ENCODE measurements around the gene XPOT.

Gene XPOT

DNA sequence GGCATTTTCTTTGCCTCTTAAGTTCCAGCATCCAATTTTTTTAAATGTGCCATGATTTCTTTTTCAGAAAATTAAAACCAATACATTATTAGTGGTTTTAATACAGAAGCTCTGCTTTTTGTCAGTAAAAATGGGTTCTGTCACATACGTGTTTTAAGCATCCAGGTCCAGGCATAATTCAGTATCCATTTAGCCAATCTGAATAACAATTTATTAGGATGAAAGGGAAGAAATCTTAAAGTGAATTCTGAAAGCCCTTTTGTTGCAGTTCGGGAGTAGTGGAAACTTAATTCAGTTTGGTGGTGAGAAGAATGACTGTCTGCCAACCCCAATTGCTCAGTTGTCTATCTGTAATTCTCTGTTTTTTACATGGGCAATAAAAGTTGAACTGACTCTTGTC lies 7.2 kb downstream of the XPOT start:
- no peak overlapping the region for H3K4me3 ChIP-seq (ENCODE audit: low read length, poor library complexity, severe bottlenecking)
- no peaks in the 10 kb centered on the region for H3K9me2 ChIP-seq (replicated peaks; ENCODE audit: low read depth, low read length)
- TF ChIP-seq EZH2phosphoT487 (IDR thresholded peaks at IDR 0.05; ENCODE audit: borderline replicate concordance), result no peak
- peaks cover 51% of the 10 kb centered on the region for H3K36me3 ChIP-seq (ENCODE audit: insufficient read depth, low read length)
- H3K4me2 ChIP-seq (ENCODE audit: low read depth, low read length, poor library complexity, severe bottlenecking), result peak overlapping the region; percentile 20
- no peaks in the 10 kb centered on the region for H3K9me3 ChIP-seq (ENCODE audit: insufficient read depth, low read depth, low read length)
- peaks cover 45% of the 10 kb centered on the region for H4K20me1 ChIP-seq (ENCODE audit: insufficient read depth, low read length, poor library complexity, severe bottlenecking)
- H3K4me1 ChIP-seq (ENCODE audit: insufficient read depth, low read length, poor library complexity, severe bottlenecking), result peaks cover 20% of the 10 kb centered on the region
- H2AFZ ChIP-seq (ENCODE audit: low read length), result no peak overlapping the region
- peaks cover 56% of the 10 kb centered on the region for H3K79me2 ChIP-seq (ENCODE audit: insufficient read depth, low read length)
- H3F3A ChIP-seq (ENCODE audit: low read depth), result no peaks in the 10 kb centered on the region
- no peak overlapping the region for H3K9ac ChIP-seq (ENCODE audit: low read depth, low read length, poor library complexity, severe bottlenecking)
- no peaks in the 10 kb centered on the region for H3K27me3 ChIP-seq (ENCODE audit: insufficient read depth, low read length, poor library complexity, severe bottlenecking)

DNA sequence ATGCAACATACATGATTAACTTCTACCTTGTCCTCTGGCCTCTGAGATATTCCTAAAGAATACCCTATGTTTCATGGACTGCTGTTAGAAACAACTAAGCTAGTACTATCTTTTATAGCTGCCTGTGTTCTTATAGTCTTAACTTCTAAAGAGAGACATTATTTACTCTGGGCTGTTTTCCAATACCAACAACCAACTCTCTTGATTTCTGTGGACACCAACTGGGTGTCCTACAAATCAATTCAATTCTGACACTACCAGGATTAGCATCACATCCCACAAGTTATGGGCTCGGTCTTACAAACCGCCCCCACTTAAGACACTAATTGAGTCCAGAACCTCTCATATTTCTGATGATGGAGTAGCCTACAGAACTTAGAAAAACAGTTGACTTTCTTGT lies 8.3 kb downstream of the XPOT start:
- Histone ChIP-seq H3K4me2 (ENCODE audit: low read depth, low read length, poor library complexity, severe bottlenecking) (no peak overlapping the region), H4K20me1 (ENCODE audit: insufficient read depth, low read length, poor library complexity, severe bottlenecking) (peaks cover 36% of the 10 kb centered on the region), H3K9me2 (replicated peaks; ENCODE audit: low read depth, low read length) (no peaks in the 10 kb centered on the region), H3F3A (ENCODE audit: low read depth) (no peaks in the 10 kb centered on the region), H3K9ac (ENCODE audit: low read depth, low read length, poor library complexity, severe bottlenecking) (no peak overlapping the region), H3K4me1 (ENCODE audit: insufficient read depth, low read length, poor library complexity, severe bottlenecking) (peaks cover 10% of the 10 kb centered on the region), H3K27me3 (ENCODE audit: insufficient read depth, low read length, poor library complexity, severe bottlenecking) (no peaks in the 10 kb centered on the region), H2AFZ (ENCODE audit: low read length) (no peak overlapping the region), H3K79me2 (ENCODE audit: insufficient read depth, low read length) (peaks cover 46% of the 10 kb centered on the region), H3K36me3 (ENCODE audit: insufficient read depth, low read length) (peaks cover 61% of the 10 kb centered on the region), H3K9me3 (ENCODE audit: insufficient read depth, low read depth, low read length) (no peaks in the 10 kb centered on the region), H3K4me3 (ENCODE audit: low read length, poor library complexity, severe bottlenecking) (no peak overlapping the region)
- TF ChIP-seq CTCF (conservative IDR thresholded peaks at IDR 0.05; ENCODE audit: low read length) (no peak), EZH2phosphoT487 (IDR thresholded peaks at IDR 0.05; ENCODE audit: borderline replicate concordance) (no peak)

DNA sequence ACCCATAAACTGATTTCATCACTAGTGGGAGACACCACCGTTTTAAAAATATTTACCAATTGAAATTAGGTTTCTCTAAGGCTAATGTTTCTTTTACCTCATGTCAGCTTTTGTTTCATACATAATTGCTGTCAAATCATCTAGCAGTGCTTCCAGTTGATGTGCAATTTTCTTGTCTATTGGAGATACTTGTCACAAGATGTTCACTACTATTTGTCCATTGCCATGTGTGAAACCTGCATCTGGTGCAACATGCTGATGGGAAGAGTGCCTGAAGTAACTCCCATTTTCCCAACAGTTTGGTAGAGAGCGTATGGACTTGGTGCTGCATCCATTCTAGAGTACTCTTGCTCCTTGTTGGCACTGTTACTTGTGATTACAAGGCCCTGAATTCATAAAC lies 9.7 kb downstream of the XPOT start:
- Histone ChIP-seq H3K4me3 (ENCODE audit: low read length, poor library complexity, severe bottlenecking) (no peak overlapping the region), H3K79me2 (ENCODE audit: insufficient read depth, low read length) (peaks cover 32% of the 10 kb centered on the region), H3K9me3 (ENCODE audit: insufficient read depth, low read depth, low read length) (no peaks in the 10 kb centered on the region), H3F3A (ENCODE audit: low read depth) (no peaks in the 10 kb centered on the region), H2AFZ (ENCODE audit: low read length) (no peak overlapping the region), H3K9ac (ENCODE audit: low read depth, low read length, poor library complexity, severe bottlenecking) (no peak overlapping the region), H3K27me3 (ENCODE audit: insufficient read depth, low read length, poor library complexity, severe bottlenecking) (no peaks in the 10 kb centered on the region), H3K9me2 (replicated peaks; ENCODE audit: low read depth, low read length) (no peaks in the 10 kb centered on the region), H3K36me3 (ENCODE audit: insufficient read depth, low read length) (peaks cover 76% of the 10 kb centered on the region), H4K20me1 (ENCODE audit: insufficient read depth, low read length, poor library complexity, severe bottlenecking) (peaks cover 22% of the 10 kb centered on the region), H3K4me2 (ENCODE audit: low read depth, low read length, poor library complexity, severe bottlenecking) (no peak overlapping the region), H3K4me1 (ENCODE audit: insufficient read depth, low read length, poor library complexity, severe bottlenecking) (peaks cover 1% of the 10 kb centered on the region)
- TF ChIP-seq EZH2phosphoT487 (IDR thresholded peaks at IDR 0.05; ENCODE audit: borderline replicate concordance) (no peak), CTCF (conservative IDR thresholded peaks at IDR 0.05; ENCODE audit: low read length) (no peak)

GRCh38 chr12:64418209-64418608 lies 14.0 kb downstream of the XPOT start:
- Histone ChIP-seq H3K36me3 (ENCODE audit: insufficient read depth, low read length) (peaks cover 90% of the 10 kb centered on the region), H4K20me1 (ENCODE audit: insufficient read depth, low read length, poor library complexity, severe bottlenecking) (no peaks in the 10 kb centered on the region)

More at GRCh38 chr12:64418209-64418608, 14.0 kb downstream of the XPOT start:
- TF ChIP-seq EZH2phosphoT487 (IDR thresholded peaks at IDR 0.05; ENCODE audit: borderline replicate concordance) (no peak), CTCF (conservative IDR thresholded peaks at IDR 0.05; ENCODE audit: low read length) (no peak)
- Histone ChIP-seq H3K9me3 (ENCODE audit: insufficient read depth, low read depth, low read length) (no peaks in the 10 kb centered on the region), H3K4me3 (ENCODE audit: low read length, poor library complexity, severe bottlenecking) (no peak overlapping the region), H2AFZ (ENCODE audit: low read length) (no peak overlapping the region), H3K4me1 (ENCODE audit: insufficient read depth, low read length, poor library complexity, severe bottlenecking) (no peaks in the 10 kb centered on the region), H3K9me2 (replicated peaks; ENCODE audit: low read depth, low read length) (no peaks in the 10 kb centered on the region), H3K4me2 (ENCODE audit: low read depth, low read length, poor library complexity, severe bottlenecking) (no peak overlapping the region), H3K27me3 (ENCODE audit: insufficient read depth, low read length, poor library complexity, severe bottlenecking) (no peaks in the 10 kb centered on the region), H3K79me2 (ENCODE audit: insufficient read depth, low read length) (peaks cover 8% of the 10 kb centered on the region; the same call in 1 of the 2 replicates), H3F3A (ENCODE audit: low read depth) (no peaks in the 10 kb centered on the region), H3K9ac (ENCODE audit: low read depth, low read length, poor library complexity, severe bottlenecking) (no peak overlapping the region)
